ENCODE data around the gene RUSC1.
"Not testable (repeated sequence)": the region's sequence is repeated elsewhere in the genome, so short reads cannot be mapped to it uniquely, and the experiment has no call there.

Gene RUSC1

GRCh38 chr1:155284476-155284875, 36.2 kb upstream of the RUSC1 start:
- Histone ChIP-seq H3K9me3 (ENCODE audit: control insufficient read depth, low read length) (no peaks in the 10 kb centered on the region), H3K27ac (ENCODE audit: low read depth, low read length, severe bottlenecking) (no peak overlapping the region), H3K4me3 (ENCODE audit: extremely low read depth, insufficient read depth, low read length, poor library complexity, severe bottlenecking) (no peak overlapping the region), H3K4me1 (ENCODE audit: control insufficient read depth, insufficient read depth, low read length, poor library complexity, severe bottlenecking) (no peaks in the 10 kb centered on the region), H3K36me3 (ENCODE audit: control insufficient read depth, insufficient read depth, low read length) (peaks cover 4% of the 10 kb centered on the region)
- 93 to 96% methylated on average over 12 of the region's 12 CpGs for WGBS, 2 experiments (ENCODE audit: insufficient coverage in 2 of 2)

- WGBS, 2 experiments (ENCODE audit: insufficient coverage in 2 of 2): 93 to 96% methylated on average over 10 to 13 of the region's 14 CpGs
- Histone ChIP-seq H3K27ac (ENCODE audit: low read depth, low read length, severe bottlenecking) (no peak overlapping the region), H3K4me1 (ENCODE audit: control insufficient read depth, insufficient read depth, low read length, poor library complexity, severe bottlenecking) (no peaks in the 10 kb centered on the region), H3K4me3 (ENCODE audit: extremely low read depth, insufficient read depth, low read length, poor library complexity, severe bottlenecking) (no peak overlapping the region), H3K36me3 (ENCODE audit: control insufficient read depth, insufficient read depth, low read length) (peaks cover 4% of the 10 kb centered on the region), H3K9me3 (ENCODE audit: control insufficient read depth, low read length) (no peaks in the 10 kb centered on the region)
These were observed 35.6 kb upstream of the RUSC1 start for GRCh38 chr1:155285063-155285462.

GRCh38 chr1:155285631-155286044, 35.1 kb upstream of the RUSC1 start:
- H3K27ac ChIP-seq (ENCODE audit: low read depth, low read length, severe bottlenecking): no peak overlapping the region
- H3K36me3 ChIP-seq (ENCODE audit: control insufficient read depth, insufficient read depth, low read length): peaks cover 4% of the 10 kb centered on the region
- WGBS, 2 experiments (ENCODE audit: insufficient coverage in 2 of 2): 93 to 94% methylated on average over 16 to 18 of the region's 18 CpGs
- H3K4me3 ChIP-seq (ENCODE audit: extremely low read depth, insufficient read depth, low read length, poor library complexity, severe bottlenecking): no peak overlapping the region
- no peaks in the 10 kb centered on the region for H3K4me1 ChIP-seq (ENCODE audit: control insufficient read depth, insufficient read depth, low read length, poor library complexity, severe bottlenecking)
- no peaks in the 10 kb centered on the region for H3K9me3 ChIP-seq (ENCODE audit: control insufficient read depth, low read length)

- no peaks in the 10 kb centered on the region for H3K4me1 ChIP-seq (ENCODE audit: control insufficient read depth, insufficient read depth, low read length, poor library complexity, severe bottlenecking)
- H3K27ac ChIP-seq (ENCODE audit: low read depth, low read length, severe bottlenecking): no peak overlapping the region
- 94 to 100% methylated on average over 2 of the region's 2 CpGs for WGBS, 2 experiments (ENCODE audit: insufficient coverage in 2 of 2)
- H3K36me3 ChIP-seq (ENCODE audit: control insufficient read depth, insufficient read depth, low read length): peaks cover 4% of the 10 kb centered on the region
- H3K4me3 ChIP-seq (ENCODE audit: extremely low read depth, insufficient read depth, low read length, poor library complexity, severe bottlenecking): no peak overlapping the region
- H3K9me3 ChIP-seq (ENCODE audit: control insufficient read depth, low read length): no peaks in the 10 kb centered on the region
These were observed 34.1 kb upstream of the RUSC1 start for GRCh38 chr1:155286544-155286943.

DNA sequence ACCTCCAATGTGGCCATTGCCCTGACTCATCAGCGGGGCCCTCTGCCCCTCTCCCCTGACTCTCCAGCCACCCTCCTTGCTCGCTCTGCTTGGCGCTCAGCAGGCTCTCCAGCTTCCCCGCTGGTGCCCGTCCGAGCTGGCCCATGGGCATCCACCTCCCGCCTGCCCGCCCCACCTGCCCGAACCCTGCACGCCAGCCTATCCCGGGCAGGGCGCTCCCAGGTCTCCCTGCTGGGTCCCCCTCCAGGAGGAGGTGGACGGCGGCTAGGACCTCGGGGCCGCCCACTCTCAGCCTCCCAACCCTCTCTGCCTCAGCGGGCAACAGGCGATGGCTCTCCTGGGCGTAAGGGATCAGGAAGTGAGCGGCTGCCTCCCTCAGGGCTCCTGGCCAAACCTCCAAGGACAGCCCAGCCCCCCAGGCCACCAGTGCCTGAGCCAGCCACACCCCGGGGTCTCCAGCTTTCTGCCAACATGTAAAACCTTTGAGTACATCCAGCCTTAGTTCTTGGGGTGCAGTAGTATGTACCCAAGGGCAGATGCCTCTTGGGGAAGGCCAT, 32.6 kb upstream of the RUSC1 start:
- Histone ChIP-seq H3K9me3 (ENCODE audit: control insufficient read depth, low read length) (no peaks in the 10 kb centered on the region), H3K36me3 (ENCODE audit: control insufficient read depth, insufficient read depth, low read length) (peaks cover 4% of the 10 kb centered on the region), H3K4me3 (ENCODE audit: extremely low read depth, insufficient read depth, low read length, poor library complexity, severe bottlenecking) (no peak overlapping the region), H3K27ac (ENCODE audit: low read depth, low read length, severe bottlenecking) (no peak overlapping the region), H3K4me1 (ENCODE audit: control insufficient read depth, insufficient read depth, low read length, poor library complexity, severe bottlenecking) (no peaks in the 10 kb centered on the region)
- WGBS, 2 experiments (ENCODE audit: insufficient coverage in 2 of 2): 90% methylated on average over 14 to 15 of the region's 21 CpGs

DNA sequence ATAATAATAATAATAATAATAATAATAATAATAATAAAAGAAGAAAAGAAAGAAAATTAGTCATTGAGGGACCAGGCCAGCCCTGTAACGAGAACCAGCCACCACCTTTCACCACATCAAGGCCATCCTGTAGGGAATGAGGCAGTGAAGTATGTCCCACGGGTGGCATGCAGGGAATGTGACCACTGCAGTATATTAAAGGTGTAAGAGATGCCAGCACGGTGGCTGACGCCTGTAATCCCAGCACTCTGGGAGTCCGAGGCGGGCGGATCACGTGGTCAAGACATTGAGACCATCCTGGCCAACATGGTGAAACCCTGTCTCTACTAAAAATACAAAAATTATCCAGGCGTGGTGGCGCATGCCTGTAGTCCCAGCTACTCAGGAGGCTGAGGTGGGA, 29.7 kb upstream of the RUSC1 start:
- WGBS, 2 experiments (ENCODE audit: insufficient coverage in 2 of 2): 81 to 93% methylated on average over 7 to 9 of the region's 10 CpGs
- H3K27ac ChIP-seq (ENCODE audit: low read depth, low read length, severe bottlenecking); H3K36me3 ChIP-seq (ENCODE audit: control insufficient read depth, insufficient read depth, low read length); H3K4me1 ChIP-seq (ENCODE audit: control insufficient read depth, insufficient read depth, low read length, poor library complexity, severe bottlenecking); H3K4me3 ChIP-seq (ENCODE audit: extremely low read depth, insufficient read depth, low read length, poor library complexity, severe bottlenecking); H3K9me3 ChIP-seq (ENCODE audit: control insufficient read depth, low read length): not testable (repeated sequence)

- no peaks in the 10 kb centered on the region for H3K4me1 ChIP-seq (ENCODE audit: control insufficient read depth, insufficient read depth, low read length, poor library complexity, severe bottlenecking)
- no peak overlapping the region for H3K4me3 ChIP-seq (ENCODE audit: extremely low read depth, insufficient read depth, low read length, poor library complexity, severe bottlenecking)
- no peaks in the 10 kb centered on the region for H3K36me3 ChIP-seq (ENCODE audit: control insufficient read depth, insufficient read depth, low read length)
- WGBS, 2 experiments (ENCODE audit: insufficient coverage in 2 of 2): 92 to 95% methylated on average over 17 of the region's 17 CpGs
- no peaks in the 10 kb centered on the region for H3K9me3 ChIP-seq (ENCODE audit: control insufficient read depth, low read length)
- no peak overlapping the region for H3K27ac ChIP-seq (ENCODE audit: low read depth, low read length, severe bottlenecking)
These were observed 27.5 kb upstream of the RUSC1 start for GRCh38 chr1:155293086-155293749.

- 56 to 59% methylated on average over 43 to 46 of the region's 46 CpGs for WGBS, 2 experiments (ENCODE audit: insufficient coverage in 2 of 2)
- Histone ChIP-seq H3K4me1 (ENCODE audit: control insufficient read depth, insufficient read depth, low read length, poor library complexity, severe bottlenecking) (no peaks in the 10 kb centered on the region), H3K9me3 (ENCODE audit: control insufficient read depth, low read length) (no peaks in the 10 kb centered on the region), H3K4me3 (ENCODE audit: extremely low read depth, insufficient read depth, low read length, poor library complexity, severe bottlenecking) (peak overlapping the region; percentile 3), H3K27ac (ENCODE audit: low read depth, low read length, severe bottlenecking) (no peak overlapping the region), H3K36me3 (ENCODE audit: control insufficient read depth, insufficient read depth, low read length) (no peaks in the 10 kb centered on the region)
These were observed 26.0 kb upstream of the RUSC1 start for GRCh38 chr1:155294520-155295182.

GRCh38 chr1:155295183-155295941, 25.3 kb upstream of the RUSC1 start:
- 8 to 16% methylated on average over 29 to 40 of the region's 47 CpGs for WGBS, 2 experiments (ENCODE audit: insufficient coverage in 2 of 2)
- no peaks in the 10 kb centered on the region for H3K4me1 ChIP-seq (ENCODE audit: control insufficient read depth, insufficient read depth, low read length, poor library complexity, severe bottlenecking)
- no peaks in the 10 kb centered on the region for H3K36me3 ChIP-seq (ENCODE audit: control insufficient read depth, insufficient read depth, low read length)
- no peaks in the 10 kb centered on the region for H3K9me3 ChIP-seq (ENCODE audit: control insufficient read depth, low read length)
- H3K27ac ChIP-seq (ENCODE audit: low read depth, low read length, severe bottlenecking): no peak overlapping the region
- peak overlapping the region; percentile 3 for H3K4me3 ChIP-seq (ENCODE audit: extremely low read depth, insufficient read depth, low read length, poor library complexity, severe bottlenecking)

GRCh38 chr1:155295942-155296267, 24.8 kb upstream of the RUSC1 start:
- H3K27ac ChIP-seq (ENCODE audit: low read depth, low read length, severe bottlenecking): no peak overlapping the region
- no peak overlapping the region for H3K4me3 ChIP-seq (ENCODE audit: extremely low read depth, insufficient read depth, low read length, poor library complexity, severe bottlenecking)

More at GRCh38 chr1:155295942-155296267, 24.8 kb upstream of the RUSC1 start:
- no peaks in the 10 kb centered on the region for H3K9me3 ChIP-seq (ENCODE audit: control insufficient read depth, low read length)
- WGBS, 2 experiments (ENCODE audit: insufficient coverage in 2 of 2): 92 to 95% methylated on average over 5 to 7 of the region's 7 CpGs
- H3K4me1 ChIP-seq (ENCODE audit: control insufficient read depth, insufficient read depth, low read length, poor library complexity, severe bottlenecking): no peaks in the 10 kb centered on the region
- H3K36me3 ChIP-seq (ENCODE audit: control insufficient read depth, insufficient read depth, low read length): no peaks in the 10 kb centered on the region
